HUES48 (cell line): ENCODE data around the gene TRIM54.

Experiments
- H3K27ac ChIP-seq: one replicate; pipeline ENCODE4 v1.7.0; 2013; ENCODE audit warnings: low read depth, low read length, inconsistent platforms
- H3K27me3 ChIP-seq: 2 replicates; pipeline ENCODE4 v1.6.1; 2013; ENCODE audit warnings: mild to moderate bottlenecking, low read length; ENCODE audit not compliant: control insufficient read depth, insufficient read depth
- H3K36me3 ChIP-seq: 2 replicates; pipeline ENCODE4 v1.6.1; 2013; ENCODE audit warnings: low read length; ENCODE audit not compliant: control insufficient read depth, insufficient read depth
- H3K4me1 ChIP-seq: 2 replicates; pipeline ENCODE4 v1.6.1; 2013; ENCODE audit warnings: mild to moderate bottlenecking, low read length; ENCODE audit not compliant: control insufficient read depth, insufficient read depth
- H3K4me3 ChIP-seq: 2 replicates; pipeline ENCODE4 v1.5.1; 2013; ENCODE audit warnings: mild to moderate bottlenecking, low read depth, low read length
- H3K9ac ChIP-seq: 2 replicates; pipeline ENCODE4 v1.6.1; 2013; ENCODE audit warnings: mild to moderate bottlenecking, low read depth, low read length, moderate library complexity
- H3K9me3 ChIP-seq: 2 replicates; pipeline ENCODE4 v1.6.1; 2013; ENCODE audit warnings: low read length; ENCODE audit not compliant: control insufficient read depth, insufficient read depth

The TRIM54 gene, protein sequence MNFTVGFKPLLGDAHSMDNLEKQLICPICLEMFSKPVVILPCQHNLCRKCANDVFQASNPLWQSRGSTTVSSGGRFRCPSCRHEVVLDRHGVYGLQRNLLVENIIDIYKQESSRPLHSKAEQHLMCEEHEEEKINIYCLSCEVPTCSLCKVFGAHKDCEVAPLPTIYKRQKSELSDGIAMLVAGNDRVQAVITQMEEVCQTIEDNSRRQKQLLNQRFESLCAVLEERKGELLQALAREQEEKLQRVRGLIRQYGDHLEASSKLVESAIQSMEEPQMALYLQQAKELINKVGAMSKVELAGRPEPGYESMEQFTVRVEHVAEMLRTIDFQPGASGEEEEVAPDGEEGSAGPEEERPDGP

GRCh38 chr2:27281855-27282559, at the start of gene TRIM54:
TRIM54 (plus strand) TSS chr2:27282429; CDS start chr2:27282732, 303 bp downstream.
- H3K4me1 ChIP-seq, result peaks cover 32% of the 10 kb centered on the region
- H3K27me3 ChIP-seq, result peaks cover 9% of the 10 kb centered on the region; the same call in 1 of the 2 replicates
- H3K27ac ChIP-seq, result peak within 1 kb of the TSS; percentile 48
- H3K4me3 ChIP-seq, result peak within 1 kb of the TSS; percentile 49
- peak within 1 kb of the TSS; percentile 22; the same call in 1 of the 2 replicates for H3K9ac ChIP-seq
- no peaks in the 10 kb centered on the region for H3K36me3 ChIP-seq
- H3K9me3 ChIP-seq, result no peaks in the 10 kb centered on the region

- no peak overlapping the region for H3K27ac ChIP-seq
- peaks cover 97% of the 10 kb centered on the region for H3K36me3 ChIP-seq
- H3K9me3 ChIP-seq, result no peaks in the 10 kb centered on the region
- H3K4me3 ChIP-seq, result no peak overlapping the region
- H3K9ac ChIP-seq, result no peak overlapping the region
- no peaks in the 10 kb centered on the region for H3K27me3 ChIP-seq
- no peaks in the 10 kb centered on the region for H3K4me1 ChIP-seq
Observed at GRCh38 chr2:27233341-27233740, 48.9 kb upstream of the TRIM54 start.

DNA sequence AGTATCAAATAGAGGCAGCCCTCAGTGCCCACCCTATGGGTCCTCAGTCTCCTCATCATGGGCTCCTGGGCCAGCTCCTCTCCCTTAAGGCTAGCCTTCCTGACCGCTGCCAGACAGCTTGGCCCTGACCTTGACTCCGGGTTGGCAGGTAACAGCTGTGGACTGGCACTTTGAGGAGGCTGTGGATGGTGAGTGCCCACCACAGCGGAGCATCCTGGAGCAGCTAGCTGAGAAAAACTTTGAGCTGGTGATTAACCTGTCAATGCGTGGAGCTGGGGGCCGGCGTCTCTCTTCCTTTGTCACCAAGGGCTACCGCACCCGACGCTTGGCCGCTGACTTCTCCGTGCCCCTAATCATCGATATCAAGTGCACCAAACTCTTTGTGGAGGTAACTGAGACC, 46.1 kb upstream of the TRIM54 start:
- Histone ChIP-seq H3K27ac (no peak overlapping the region), H3K9ac (no peak overlapping the region), H3K27me3 (no peaks in the 10 kb centered on the region), H3K4me1 (no peaks in the 10 kb centered on the region), H3K36me3 (peaks cover 100% of the 10 kb centered on the region), H3K4me3 (no peak overlapping the region), H3K9me3 (no peaks in the 10 kb centered on the region)

- no peaks in the 10 kb centered on the region for H3K4me1 ChIP-seq
- no peak overlapping the region for H3K9ac ChIP-seq
- no peak overlapping the region for H3K27ac ChIP-seq
- no peaks in the 10 kb centered on the region for H3K27me3 ChIP-seq
- no peaks in the 10 kb centered on the region for H3K9me3 ChIP-seq
- H3K4me3 ChIP-seq, result no peak overlapping the region
- peaks cover 100% of the 10 kb centered on the region for H3K36me3 ChIP-seq
Observed at GRCh38 chr2:27236626-27237025, 45.6 kb upstream of the TRIM54 start.

- Histone ChIP-seq H3K9me3 (no peaks in the 10 kb centered on the region), H3K9ac (no peak overlapping the region), H3K27me3 (no peaks in the 10 kb centered on the region), H3K4me3 (no peak overlapping the region), H3K27ac (no peak overlapping the region), H3K36me3 (peaks cover 100% of the 10 kb centered on the region), H3K4me1 (no peaks in the 10 kb centered on the region)
Observed at GRCh38 chr2:27237341-27237945, 44.8 kb upstream of the TRIM54 start.

- H3K27me3 ChIP-seq, result no peaks in the 10 kb centered on the region
- H3K36me3 ChIP-seq, result peaks cover 100% of the 10 kb centered on the region
- H3K4me3 ChIP-seq, result no peak overlapping the region
- H3K27ac ChIP-seq, result no peak overlapping the region
- no peaks in the 10 kb centered on the region for H3K9me3 ChIP-seq
- H3K9ac ChIP-seq, result no peak overlapping the region
- no peaks in the 10 kb centered on the region for H3K4me1 ChIP-seq
Observed at GRCh38 chr2:27238976-27239375, 43.3 kb upstream of the TRIM54 start.

- no peak overlapping the region for H3K9ac ChIP-seq
- H3K9me3 ChIP-seq, result no peaks in the 10 kb centered on the region
- H3K27me3 ChIP-seq, result no peaks in the 10 kb centered on the region
- H3K4me1 ChIP-seq, result no peaks in the 10 kb centered on the region
- no peak overlapping the region for H3K27ac ChIP-seq
- H3K36me3 ChIP-seq, result peaks cover 99% of the 10 kb centered on the region
- H3K4me3 ChIP-seq, result no peak overlapping the region
Observed at GRCh38 chr2:27240406-27240805, 41.8 kb upstream of the TRIM54 start.

DNA sequence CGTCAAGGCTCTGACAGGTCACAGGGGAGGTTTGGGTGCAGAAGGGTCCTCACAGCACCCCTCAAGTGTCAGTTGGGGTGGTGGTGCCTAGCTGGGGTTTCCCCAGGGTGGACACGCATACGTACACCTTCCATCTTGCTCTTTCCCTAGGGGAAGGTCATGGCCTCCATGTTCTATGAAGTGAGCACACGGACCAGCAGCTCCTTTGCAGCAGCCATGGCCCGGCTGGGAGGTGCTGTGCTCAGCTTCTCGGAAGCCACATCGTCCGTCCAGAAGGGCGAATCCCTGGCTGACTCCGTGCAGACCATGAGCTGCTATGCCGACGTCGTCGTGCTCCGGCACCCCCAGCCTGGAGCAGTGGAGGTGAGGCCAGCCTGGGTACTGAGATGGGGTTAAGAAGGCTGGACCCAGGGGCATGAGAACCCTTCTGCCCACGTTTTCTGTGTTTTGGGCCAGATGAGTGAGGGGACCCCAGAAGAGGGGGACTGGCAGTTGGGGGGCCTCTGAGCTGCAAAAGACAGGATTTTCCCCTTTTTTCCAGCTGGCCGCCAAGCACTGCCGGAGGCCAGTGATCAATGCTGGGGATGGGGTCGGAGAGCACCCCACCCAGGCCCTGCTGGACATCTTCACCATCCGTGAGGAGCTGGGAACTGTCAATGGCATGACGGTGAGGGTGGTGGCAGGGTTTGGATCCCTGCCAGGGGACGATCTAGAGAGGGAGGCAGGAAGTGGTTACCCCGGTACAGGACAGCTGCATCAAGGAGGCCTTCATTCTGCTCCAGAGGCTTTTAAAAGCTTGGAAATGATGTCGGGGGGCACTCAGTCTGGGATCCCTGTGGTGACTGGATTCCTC, 40.2 kb upstream of the TRIM54 start:
- Histone ChIP-seq H3K4me3 (no peak overlapping the region), H3K27ac (no peak overlapping the region), H3K9ac (no peak overlapping the region), H3K36me3 (peaks cover 85% of the 10 kb centered on the region), H3K27me3 (no peaks in the 10 kb centered on the region), H3K4me1 (no peaks in the 10 kb centered on the region), H3K9me3 (no peaks in the 10 kb centered on the region)

DNA sequence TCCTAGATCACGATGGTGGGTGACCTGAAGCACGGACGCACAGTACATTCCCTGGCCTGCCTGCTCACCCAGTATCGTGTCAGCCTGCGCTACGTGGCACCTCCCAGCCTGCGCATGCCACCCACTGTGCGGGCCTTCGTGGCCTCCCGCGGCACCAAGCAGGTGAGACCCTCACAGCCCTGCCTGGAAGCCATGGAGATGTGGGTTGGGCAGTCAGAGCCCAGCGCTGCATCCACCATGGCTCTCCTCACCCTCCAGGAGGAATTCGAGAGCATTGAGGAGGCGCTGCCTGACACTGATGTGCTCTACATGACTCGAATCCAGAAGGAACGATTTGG, 39.6 kb upstream of the TRIM54 start:
- H3K36me3 ChIP-seq, result peaks cover 79% of the 10 kb centered on the region

GRCh38 chr2:27243391-27244130, 38.7 kb upstream of the TRIM54 start:
- Histone ChIP-seq H3K27me3 (no peaks in the 10 kb centered on the region), H3K27ac (no peak overlapping the region), H3K4me1 (no peaks in the 10 kb centered on the region), H3K9me3 (no peaks in the 10 kb centered on the region), H3K4me3 (no peak overlapping the region), H3K36me3 (peaks cover 69% of the 10 kb centered on the region), H3K9ac (no peak overlapping the region)

More for the DNA sequence above, 39.6 kb upstream of the TRIM54 start:
- no peaks in the 10 kb centered on the region for H3K27me3 ChIP-seq
- no peak overlapping the region for H3K27ac ChIP-seq
- no peaks in the 10 kb centered on the region for H3K9me3 ChIP-seq
- H3K4me3 ChIP-seq, result no peak overlapping the region
- H3K4me1 ChIP-seq, result no peaks in the 10 kb centered on the region
- no peak overlapping the region for H3K9ac ChIP-seq
